Ishikawa (cell line): Measurements from ENCODE around the gene FAAP20.

Experiments used
- CEBPB ChIP-seq: IDR thresholded peaks from 2 replicates; pipeline ENCODE4 v1.6.1; 2012
- CREB1 ChIP-seq: IDR thresholded peaks from 2 replicates; pipeline ENCODE4 v1.6.1; 2012; ENCODE audit warnings: low read depth
- EP300 ChIP-seq: IDR thresholded peaks from 2 replicates; pipeline ENCODE4 v1.6.1; 2012; ENCODE audit warnings: borderline replicate concordance
- FOXM1 ChIP-seq: IDR thresholded peaks from 2 replicates; pipeline ENCODE4 v1.6.1; 2012; ENCODE audit warnings: low read depth, borderline replicate concordance
- NFIC ChIP-seq: IDR thresholded peaks from 2 replicates; pipeline ENCODE4 v1.6.1; 2012
- REST ChIP-seq: IDR thresholded peaks from 2 replicates; pipeline ENCODE4 v1.6.1; 2012; ENCODE audit warnings: low read depth, mild to moderate bottlenecking
- TAF1 ChIP-seq: IDR thresholded peaks from 2 replicates; pipeline ENCODE4 v1.6.1; 2012; ENCODE audit warnings: low read depth, mild to moderate bottlenecking
- TCF12 ChIP-seq: IDR thresholded peaks from 2 replicates; pipeline ENCODE4 v1.6.1; 2012; ENCODE audit warnings: low read depth
- TEAD4 ChIP-seq: IDR thresholded peaks from 2 replicates; pipeline ENCODE4 v1.6.1; 2012
- USF1 ChIP-seq: IDR thresholded peaks from 2 replicates; pipeline ENCODE4 v1.6.1; 2012
- YY1 ChIP-seq: IDR thresholded peaks from 2 replicates; pipeline ENCODE4 v1.6.1; 2012; ENCODE audit warnings: low read depth

FAAP20 gene

GRCh38 chr1:2141025-2141424, 53.5 kb downstream of the FAAP20 start:
- TF ChIP-seq NFIC (no peak), YY1 (no peak), TEAD4 (no peak), CREB1 (no peak), TAF1 (no peak), TCF12 (no peak), REST (no peak), USF1 (no peak), EP300 (no peak), FOXM1 (no peak), CEBPB (no peak)
